Endothelial cell of umbilical vein (primary cell): ENCODE data around the gene SLC12A8. TPM values are rescaled to one million over a fixed set of nuclear protein-coding genes. Genes with fewer than 3 reads are reported as not detected.

ENCODE experiments used
- BruUV-seq: library from RNA; stranded (reverse); fragments of 400-500 nt; replicated peaks from 2 replicates; lab custom pipeline; 2021; lab: Mats Ljungman, UMichigan
- CTCF ChIA-PET: fragments of 300-600, 350-600 bp; sonication (Branson Sonifier 250); formaldehyde crosslinking; loops from one replicate; lab custom pipeline; 2021; ENCODE audit warnings: antibody characterized with exemption, inconsistent platforms; lab: Charles Lee
- POLR2A ChIA-PET: fragments of 300-600, 350-600 bp; sonication (Branson Sonifier 250); formaldehyde crosslinking; loops from one replicate; lab custom pipeline; 2021; ENCODE audit warnings: antibody characterized with exemption, inconsistent platforms; lab: Charles Lee
- DNase-seq: peaks from one replicate; pipeline ENCODE4 v3.0.0-alpha.2; 2011; ENCODE audit warnings: low read depth, low spot score
- FAIRE-seq: peaks from 2 replicates; lab custom pipeline; 2011; peaks lifted over from hg19 to GRCh38; lab: Jason Lieb, UNC
- H2AFZ ChIP-seq: 2 replicates; pipeline ENCODE4 v1.6.0; 2012; ENCODE audit warnings: low read depth, low read length, control low read depth, inconsistent platforms
- H3K27ac ChIP-seq: 2 replicates; pipeline ENCODE4 v1.5.1; 2011; ENCODE audit warnings: low read depth, mild to moderate bottlenecking, control low read depth, low read length, moderate library complexity; ENCODE audit not compliant: insufficient read depth
- H3K27me3 ChIP-seq, 2 experiments: 2 replicates each; pipeline versions ENCODE4 v1.6.0 to v1.6.1; 2011; ENCODE audit warnings: low read length in 2 of 2, mixed read lengths in 1 of 2; ENCODE audit not compliant: control insufficient read depth in 2 of 2, insufficient read depth in 2 of 2
- H3K36me3 ChIP-seq, 2 experiments: 2 replicates in 1 of 2; 3 replicates in 1 of 2; pipeline ENCODE4 v1.5.1; 2011; ENCODE audit warnings: low read length in 2 of 2, mild to moderate bottlenecking in 1 of 2, moderate library complexity in 1 of 2; ENCODE audit not compliant: control insufficient read depth in 2 of 2, insufficient read depth in 2 of 2; ENCODE audit errors: extremely low read depth in 1 of 2
- H3K4me1 ChIP-seq: 3 replicates; pipeline ENCODE4 v1.5.1; 2011; ENCODE audit warnings: mild to moderate bottlenecking, low read length; ENCODE audit not compliant: control insufficient read depth, insufficient read depth; ENCODE audit errors: extremely low read depth
- H3K4me2 ChIP-seq: 2 replicates; pipeline ENCODE4 v1.6.1; 2011; ENCODE audit warnings: low read length, control low read depth, mixed read lengths; ENCODE audit not compliant: insufficient read depth
- H3K4me3 ChIP-seq, 3 experiments: fragments of 200-600 bp in 1 of 3; sonication (generic), shearing (Covaris generic) in 1 of 3; replicated peaks in 1 of 3; 2 replicates each; pipeline ENCODE4 v1.5.1; 2011 to 2016; ENCODE audit warnings: control low read depth in 3 of 3, low read length in 3 of 3, mild to moderate bottlenecking in 2 of 3, inconsistent platforms in 1 of 3, low read depth in 1 of 3, moderate library complexity in 1 of 3; ENCODE audit not compliant: insufficient read depth in 1 of 3
- H3K79me2 ChIP-seq: 2 replicates; pipeline ENCODE4 v1.6.0; 2012; ENCODE audit warnings: low read length, inconsistent platforms; ENCODE audit not compliant: control insufficient read depth, insufficient read depth
- H3K9ac ChIP-seq: replicated peaks from 2 replicates; pipeline ENCODE3; 2011; ENCODE audit warnings: low read length, control low read depth; ENCODE audit not compliant: insufficient read depth; ENCODE audit errors: extremely low read depth
- H3K9me1 ChIP-seq: replicated peaks from 3 replicates; pipeline ENCODE4 v1.6.0; 2011; ENCODE audit warnings: mild to moderate bottlenecking, low read length; ENCODE audit not compliant: control insufficient read depth, insufficient read depth; ENCODE audit errors: extremely low read depth
- H3K9me3 ChIP-seq: replicated peaks from 2 replicates; pipeline ENCODE4 v1.5.1; 2012; ENCODE audit warnings: low read length, inconsistent platforms; ENCODE audit not compliant: control insufficient read depth, insufficient read depth
- H4K20me1 ChIP-seq: replicated peaks from 2 replicates; pipeline ENCODE3; 2011; ENCODE audit warnings: mild to moderate bottlenecking, low read length; ENCODE audit not compliant: control insufficient read depth, insufficient read depth; ENCODE audit errors: extremely low read depth
- CTCF ChIP-seq, 2 donors: IDR thresholded peaks; 1 replicate in 1 of 2; 2 replicates in 1 of 2; pipeline ENCODE4 v1.5.1; 2011; ENCODE audit warnings: low read length in 2 of 2, mild to moderate bottlenecking in 2 of 2, moderate library complexity in 2 of 2, control low read depth in 1 of 2, inconsistent platforms in 1 of 2, low read depth in 1 of 2; ENCODE audit not compliant: insufficient read depth in 1 of 2; ENCODE audit errors: extremely low read depth in 1 of 2
- EZH2 ChIP-seq: IDR thresholded peaks from 2 replicates; pipeline ENCODE4 v1.6.1; 2012; ENCODE audit warnings: borderline replicate concordance, low read depth, mild to moderate bottlenecking, moderate library complexity, low read length, inconsistent platforms; ENCODE audit not compliant: severe bottlenecking
- FOS ChIP-seq: IDR thresholded peaks from 2 replicates; pipeline ENCODE4 v1.6.1; 2011; ENCODE audit warnings: mild to moderate bottlenecking, low read length, moderate library complexity, borderline replicate concordance; ENCODE audit not compliant: insufficient read depth
- GATA2 ChIP-seq: IDR thresholded peaks from 2 replicates; pipeline ENCODE4 v1.7.0; 2011; ENCODE audit warnings: low read depth, mild to moderate bottlenecking, moderate library complexity, mixed read lengths, low read length; ENCODE audit not compliant: insufficient read length, insufficient read depth
- JUN ChIP-seq: IDR thresholded peaks from 2 replicates; pipeline ENCODE4 v1.6.1; 2011; ENCODE audit warnings: borderline replicate concordance, low read depth; ENCODE audit not compliant: insufficient read length, insufficient read depth
- MAX ChIP-seq: IDR thresholded peaks from 2 replicates; pipeline ENCODE4 v1.6.1; 2011; ENCODE audit not compliant: insufficient read depth, insufficient read length
- MYC ChIP-seq: IDR thresholded peaks from one replicate; pipeline ENCODE4 v1.6.1; 2011; ENCODE audit warnings: mild to moderate bottlenecking, low read depth, low read length
- POLR2A ChIP-seq: IDR thresholded peaks from 2 replicates; pipeline ENCODE4 v1.6.1; 2012; ENCODE audit warnings: low read depth, mild to moderate bottlenecking, control low read depth, low read length
- POLR2AphosphoS5 ChIP-seq: IDR thresholded peaks from 2 replicates; pipeline ENCODE4 v1.6.1; 2012; ENCODE audit warnings: low read depth, mild to moderate bottlenecking, control low read depth, low read length, moderate library complexity; ENCODE audit not compliant: insufficient read depth
- dilution Hi-C: fragments of 300-500 bp; cut with MboI; formaldehyde crosslinking; loops from one replicate; pipeline ENCODE4 v1.15.0; 2019; ENCODE audit warnings: low sequenced_read_pairs; ENCODE audit not compliant: extremely low pct_ligation_motif_present
- intact Hi-C: fragments of 100-400 bp; cut with micrococcal nuclease; formaldehyde crosslinking; loops from one replicate; pipeline ENCODE4 v1.10.0; 2022
- polyA plus RNA-seq, 4 experiments: library from polyadenylated mRNA; depleted of rRNA in 3 of 4; stranded (reverse) in 3 of 4; unstranded in 1 of 4; fragments of >200 nt; gene quantifications; 2 replicates each; pipeline versions ENCODE4 v1.2.1 to v1.2.3, GENCODE V29; 2011 to 2012; ENCODE audit warnings: missing spikeins in 1 of 4
- total RNA-seq: library from RNA; stranded (reverse); gene quantifications from 2 replicates; pipeline ENCODE4 v1.2.3, GENCODE V29; 2021

The SLC12A8 gene
- total and polyA plus RNA-seq, 2 donors (not counting 3 experiments of a cell fraction or from before 2014, with no cell fraction given) = 0.86 to 0.90 TPM

GRCh38 chr3:125160606-125161371, 51.8 kb downstream of the SLC12A8 start:
- Histone ChIP-seq H3K4me3 (no peak overlapping the region), H3K9me1 (no peaks in the 10 kb centered on the region), H3K9ac (no peak overlapping the region), H3K79me2 (no peaks in the 10 kb centered on the region), H3K27ac (no peak overlapping the region), H3K9me3 (no peaks in the 10 kb centered on the region), H2AFZ (no peak overlapping the region), H3K4me1 (no peaks in the 10 kb centered on the region), H3K36me3 (no peaks in the 10 kb centered on the region), H3K4me2 (no peak overlapping the region), H4K20me1 (no peaks in the 10 kb centered on the region), H3K27me3 (no peaks in the 10 kb centered on the region)
- FAIRE-seq = peak; percentile 52
- BruUV-seq = no TSS peak
- ChIA-PET CTCF (interaction anchor here (1.5 to 2.6 kb wide), 2 partner anchors 165 to 232 kb away, joined by 4 to 9 read pairs; no protein-coding TSS in a partner anchor), POLR2A (no interaction called here)
- no peak for TF ChIP-seq EZH2
- TF ChIP-seq MAX = no peak
- TF ChIP-seq MYC = no peak
- TF ChIP-seq GATA2 = no peak
- no peak for TF ChIP-seq JUN
- TF ChIP-seq FOS = no peak
- TF ChIP-seq POLR2A = no peak
- no peak for TF ChIP-seq POLR2AphosphoS5
- TF ChIP-seq CTCF (IDR thresholded peaks at IDR 0.05; ENCODE audit: extremely low read depth in 1 of 2, insufficient read depth in 1 of 2, low read depth in 1 of 2, low read length in 2 of 2) = no peak
- intact Hi-C loops (no loop called here), dilution Hi-C loops (no loop called here)
- DNase-seq = peak; percentile 35
